Endodermal cell (in vitro differentiated cells): ENCODE results near the gene WDFY2. TPM values are rescaled to one million over a fixed set of nuclear protein-coding genes. Genes with fewer than 3 reads are reported as not detected.
A peak's percentile ranks its signal among the peaks of the same experiment; 100 is the strongest.
"Not testable (repeated sequence)": the region's sequence is repeated elsewhere in the genome, so short reads cannot be mapped to it uniquely, and the experiment has no call there.

Experiments used
- DNase-seq: peaks from one replicate; pipeline ENCODE4 v3.0.0-alpha.2; 2017
- H3K27ac ChIP-seq: 2 replicates; pipeline ENCODE4 v1.5.1; 2013; ENCODE audit warnings: mild to moderate bottlenecking, low read depth, low read length, moderate library complexity
- H3K27me3 ChIP-seq: 2 replicates; pipeline ENCODE4 v1.6.1; 2013; ENCODE audit warnings: mild to moderate bottlenecking, low read length, moderate library complexity; ENCODE audit not compliant: insufficient read depth, control insufficient read depth, poor library complexity, severe bottlenecking
- H3K36me3 ChIP-seq: 2 replicates; pipeline ENCODE4 v1.7.0; 2013; ENCODE audit warnings: mild to moderate bottlenecking, low read length, moderate library complexity; ENCODE audit not compliant: control insufficient read depth, insufficient read depth
- H3K4me1 ChIP-seq: one replicate; pipeline ENCODE4 v1.7.0; 2013; ENCODE audit warnings: low read length; ENCODE audit not compliant: control insufficient read depth, insufficient read depth
- H3K4me3 ChIP-seq: 2 replicates; pipeline ENCODE4 v1.5.1; 2013; ENCODE audit warnings: mild to moderate bottlenecking, low read length, moderate library complexity
- H3K9ac ChIP-seq: 2 replicates; pipeline ENCODE4 v1.6.1; 2013; ENCODE audit warnings: mild to moderate bottlenecking, low read length, moderate library complexity; ENCODE audit not compliant: poor library complexity, severe bottlenecking; ENCODE audit errors: extremely low read depth
- H3K9me3 ChIP-seq: 2 replicates; pipeline ENCODE4 v1.6.1; 2013; ENCODE audit warnings: mild to moderate bottlenecking, low read length, moderate library complexity; ENCODE audit not compliant: control insufficient read depth
- H3K27ac Mint-ChIP-seq: 2 replicates; pipeline ENCODE4 v1.8.0; 2020; ENCODE audit warnings: mixed read lengths
- H3K27me3 Mint-ChIP-seq: 2 replicates; pipeline ENCODE4 v1.8.0; 2021; ENCODE audit warnings: mild to moderate bottlenecking, mixed read lengths; ENCODE audit not compliant: insufficient read depth
- H3K36me3 Mint-ChIP-seq: 2 replicates; pipeline ENCODE4 v1.8.0; 2020; ENCODE audit warnings: low read depth, mixed read lengths
- H3K4me1 Mint-ChIP-seq: 2 replicates; pipeline ENCODE4 v1.8.0; 2020; ENCODE audit warnings: mixed read lengths
- H3K4me3 Mint-ChIP-seq: 2 replicates; pipeline ENCODE4 v1.8.0; 2020; ENCODE audit warnings: mild to moderate bottlenecking, moderate library complexity, mixed read lengths
- H3K9me3 Mint-ChIP-seq: 2 replicates; pipeline ENCODE4 v1.8.0; 2020; ENCODE audit warnings: mild to moderate bottlenecking, mixed read lengths
- CTCF ChIP-seq: fragments of 200-600 bp; sonication (generic); conservative IDR thresholded peaks from 2 replicates; pipeline ENCODE4 v1.5.0; 2021; ENCODE audit warnings: antibody characterized with exemption, mild to moderate bottlenecking
- WGBS, 2 experiments: methylation state at CpG; one replicate each; pipeline versions ENCODE4 v1.1.5 to v1.1.7; 2013; ENCODE audit warnings: missing lambda C conversion rate in 2 of 2, mixed read lengths in 1 of 2; ENCODE audit not compliant: insufficient coverage in 1 of 2, insufficient read length in 1 of 2; 5-methylcytosine and 5-hydroxymethylcytosine counted together
- total RNA-seq, 2 donors: library from RNA; stranded (reverse); fragmentation: NEBNext Ultra II Directional in 1 of 2; extraction: Animal tissue kit (Norgen Biotek cat#: 25700) in 1 of 2; gene quantifications; 2 replicates in 1 of 2; 3 replicates in 1 of 2; pipeline ENCODE4 v1.2.1, GENCODE V29; 2021

The WDFY2 gene
- total RNA-seq, 2 donors from 2014 or later, result 20.6 to 28.0 TPM

GRCh38 chr13:51639171-51639570, 54.9 kb downstream of the WDFY2 start:
- H3K27ac Mint-ChIP-seq, result no peak overlapping the region
- Histone ChIP-seq H3K4me3 (no peak overlapping the region), H3K27me3 (no peaks in the 10 kb centered on the region), H3K36me3 (no peaks in the 10 kb centered on the region), H3K27ac (peak overlapping the region; percentile 81), H3K9ac (no peak overlapping the region), H3K4me1 (no peaks in the 10 kb centered on the region), H3K9me3 (no peaks in the 10 kb centered on the region)
- peaks cover 42% of the 10 kb centered on the region for H3K4me1 Mint-ChIP-seq
- H3K4me3 Mint-ChIP-seq, result no peak overlapping the region
- no CpG with 5 or more reads among the region's 1 CpG for WGBS, 2 experiments
- TF ChIP-seq CTCF, result no peak
- no peaks in the 10 kb centered on the region for H3K27me3 Mint-ChIP-seq
- no peak for DNase-seq
- H3K36me3 Mint-ChIP-seq, result peaks cover 5% of the 10 kb centered on the region
- H3K9me3 Mint-ChIP-seq, result peaks cover 2% of the 10 kb centered on the region

- not testable (repeated sequence) for H3K9me3 Mint-ChIP-seq, H3K36me3 ChIP-seq, H3K9ac ChIP-seq, H3K27me3 Mint-ChIP-seq, H3K36me3 Mint-ChIP-seq, H3K4me1 ChIP-seq, H3K9me3 ChIP-seq, H3K27ac ChIP-seq, H3K27me3 ChIP-seq, H3K4me3 Mint-ChIP-seq, H3K4me3 ChIP-seq, DNase-seq, H3K27ac Mint-ChIP-seq
- WGBS, 2 experiments, result 96% methylated on average over 3 to 5 of the region's 5 CpGs
- H3K4me1 Mint-ChIP-seq, result peaks cover 53% of the 10 kb centered on the region
Observed at GRCh38 chr13:51640696-51641095, 56.4 kb downstream of the WDFY2 start.

GRCh38 chr13:51643105-51643881, 59.0 kb downstream of the WDFY2 start:
- no peaks in the 10 kb centered on the region for H3K27me3 Mint-ChIP-seq

More at GRCh38 chr13:51643105-51643881, 59.0 kb downstream of the WDFY2 start:
- H3K27ac ChIP-seq, result no peak overlapping the region
- no peaks in the 10 kb centered on the region for H3K36me3 ChIP-seq
- H3K9me3 ChIP-seq, result no peaks in the 10 kb centered on the region
- H3K27me3 ChIP-seq, result no peaks in the 10 kb centered on the region
- DNase-seq, result peak; percentile 11
- H3K4me1 Mint-ChIP-seq, result peaks cover 39% of the 10 kb centered on the region
- TF ChIP-seq CTCF, result no peak
- peaks cover 5% of the 10 kb centered on the region for H3K36me3 Mint-ChIP-seq
- no peak overlapping the region for H3K9ac ChIP-seq
- H3K4me3 Mint-ChIP-seq, result no peak overlapping the region
- peaks cover 2% of the 10 kb centered on the region for H3K9me3 Mint-ChIP-seq
- no peak overlapping the region for H3K27ac Mint-ChIP-seq
- H3K4me3 ChIP-seq, result no peak overlapping the region
- no peaks in the 10 kb centered on the region for H3K4me1 ChIP-seq
- 91 to 100% methylated on average over 1 to 3 of the region's 3 CpGs for WGBS, 2 experiments
